ENCODE results near the gene HSF2. TPM values are rescaled to one million over a fixed set of nuclear protein-coding genes. Genes with fewer than 3 reads are reported as not detected.

The HSF2 gene
- total and polyA plus RNA-seq, 2 experiments from 2014 or later = 10.0 to 18.1 TPM

DNA sequence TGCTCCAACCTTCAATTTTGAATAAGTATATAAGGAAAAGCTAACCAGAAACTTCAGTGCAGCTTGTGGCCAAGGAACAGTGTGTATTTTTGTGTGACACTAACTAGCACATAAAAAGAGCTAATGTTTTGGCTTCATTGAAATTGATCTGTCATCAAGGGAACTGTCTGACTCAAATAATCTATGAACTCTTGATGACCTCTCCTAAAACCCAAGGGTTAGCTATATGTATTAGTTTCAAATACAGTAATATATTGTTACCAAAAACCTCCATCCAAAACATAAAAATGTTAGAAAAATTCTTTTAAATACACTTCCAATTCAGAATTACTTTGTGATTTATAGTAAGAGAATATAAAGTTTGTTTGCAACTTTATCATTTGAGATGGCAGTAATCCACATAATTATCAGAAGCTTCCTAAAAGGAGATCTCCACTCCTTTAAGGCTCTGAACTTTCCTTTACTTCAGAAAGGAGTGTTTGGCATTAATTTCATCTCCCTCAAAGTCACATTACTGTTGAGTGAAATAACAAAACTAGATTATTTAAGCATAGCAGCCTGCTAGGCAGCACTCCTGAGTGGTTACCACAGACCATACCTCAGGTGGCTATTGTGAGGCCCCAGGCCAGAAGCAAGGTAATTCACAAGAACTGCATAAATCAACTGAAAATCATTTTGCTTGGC lies 46.3 kb upstream of the HSF2 start (continued):
- TF ChIP-seq, protein P1, sequence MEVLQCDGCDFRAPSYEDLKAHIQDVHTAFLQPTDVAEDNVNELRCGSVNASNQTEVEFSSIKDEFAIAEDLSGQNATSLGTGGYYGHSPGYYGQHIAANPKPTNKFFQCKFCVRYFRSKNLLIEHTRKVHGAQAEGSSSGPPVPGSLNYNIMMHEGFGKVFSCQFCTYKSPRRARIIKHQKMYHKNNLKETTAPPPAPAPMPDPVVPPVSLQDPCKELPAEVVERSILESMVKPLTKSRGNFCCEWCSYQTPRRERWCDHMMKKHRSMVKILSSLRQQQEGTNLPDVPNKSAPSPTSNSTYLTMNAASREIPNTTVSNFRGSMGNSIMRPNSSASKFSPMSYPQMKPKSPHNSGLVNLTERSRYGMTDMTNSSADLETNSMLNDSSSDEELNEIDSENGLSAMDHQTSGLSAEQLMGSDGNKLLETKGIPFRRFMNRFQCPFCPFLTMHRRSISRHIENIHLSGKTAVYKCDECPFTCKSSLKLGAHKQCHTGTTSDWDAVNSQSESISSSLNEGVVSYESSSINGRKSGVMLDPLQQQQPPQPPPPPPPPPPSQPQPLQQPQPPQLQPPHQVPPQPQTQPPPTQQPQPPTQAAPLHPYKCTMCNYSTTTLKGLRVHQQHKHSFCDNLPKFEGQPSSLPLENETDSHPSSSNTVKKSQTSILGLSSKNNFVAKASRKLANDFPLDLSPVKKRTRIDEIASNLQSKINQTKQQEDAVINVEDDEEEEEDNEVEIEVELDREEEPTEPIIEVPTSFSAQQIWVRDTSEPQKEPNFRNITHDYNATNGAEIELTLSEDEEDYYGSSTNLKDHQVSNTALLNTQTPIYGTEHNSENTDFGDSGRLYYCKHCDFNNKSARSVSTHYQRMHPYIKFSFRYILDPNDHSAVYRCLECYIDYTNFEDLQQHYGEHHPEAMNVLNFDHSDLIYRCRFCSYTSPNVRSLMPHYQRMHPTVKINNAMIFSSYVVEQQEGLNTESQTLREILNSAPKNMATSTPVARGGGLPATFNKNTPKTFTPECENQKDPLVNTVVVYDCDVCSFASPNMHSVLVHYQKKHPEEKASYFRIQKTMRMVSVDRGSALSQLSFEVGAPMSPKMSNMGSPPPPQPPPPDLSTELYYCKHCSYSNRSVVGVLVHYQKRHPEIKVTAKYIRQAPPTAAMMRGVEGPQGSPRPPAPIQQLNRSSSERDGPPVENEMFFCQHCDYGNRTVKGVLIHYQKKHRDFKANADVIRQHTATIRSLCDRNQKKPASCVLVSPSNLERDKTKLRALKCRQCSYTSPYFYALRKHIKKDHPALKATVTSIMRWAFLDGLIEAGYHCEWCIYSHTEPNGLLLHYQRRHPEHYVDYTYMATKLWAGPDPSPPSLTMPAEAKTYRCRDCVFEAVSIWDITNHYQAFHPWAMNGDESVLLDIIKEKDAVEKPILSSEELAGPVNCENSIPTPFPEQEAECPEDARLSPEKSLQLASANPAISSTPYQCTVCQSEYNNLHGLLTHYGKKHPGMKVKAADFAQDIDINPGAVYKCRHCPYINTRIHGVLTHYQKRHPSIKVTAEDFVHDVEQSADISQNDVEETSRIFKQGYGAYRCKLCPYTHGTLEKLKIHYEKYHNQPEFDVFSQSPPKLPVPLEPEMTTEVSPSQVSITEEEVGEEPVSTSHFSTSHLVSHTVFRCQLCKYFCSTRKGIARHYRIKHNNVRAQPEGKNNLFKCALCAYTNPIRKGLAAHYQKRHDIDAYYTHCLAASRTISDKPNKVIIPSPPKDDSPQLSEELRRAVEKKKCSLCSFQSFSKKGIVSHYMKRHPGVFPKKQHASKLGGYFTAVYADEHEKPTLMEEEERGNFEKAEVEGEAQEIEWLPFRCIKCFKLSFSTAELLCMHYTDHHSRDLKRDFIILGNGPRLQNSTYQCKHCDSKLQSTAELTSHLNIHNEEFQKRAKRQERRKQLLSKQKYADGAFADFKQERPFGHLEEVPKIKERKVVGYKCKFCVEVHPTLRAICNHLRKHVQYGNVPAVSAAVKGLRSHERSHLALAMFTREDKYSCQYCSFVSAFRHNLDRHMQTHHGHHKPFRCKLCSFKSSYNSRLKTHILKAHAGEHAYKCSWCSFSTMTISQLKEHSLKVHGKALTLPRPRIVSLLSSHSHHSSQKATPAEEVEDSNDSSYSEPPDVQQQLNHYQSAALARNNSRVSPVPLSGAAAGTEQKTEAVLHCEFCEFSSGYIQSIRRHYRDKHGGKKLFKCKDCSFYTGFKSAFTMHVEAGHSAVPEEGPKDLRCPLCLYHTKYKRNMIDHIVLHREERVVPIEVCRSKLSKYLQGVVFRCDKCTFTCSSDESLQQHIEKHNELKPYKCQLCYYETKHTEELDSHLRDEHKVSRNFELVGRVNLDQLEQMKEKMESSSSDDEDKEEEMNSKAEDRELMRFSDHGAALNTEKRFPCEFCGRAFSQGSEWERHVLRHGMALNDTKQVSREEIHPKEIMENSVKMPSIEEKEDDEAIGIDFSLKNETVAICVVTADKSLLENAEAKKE (CRISPR knock-in tag; IDR thresholded peaks at IDR 0.05) = no peak
- no peak for TF ChIP-seq JUNB (IDR thresholded peaks at IDR 0.05; ENCODE audit: unreplicated experiment)

DNA sequence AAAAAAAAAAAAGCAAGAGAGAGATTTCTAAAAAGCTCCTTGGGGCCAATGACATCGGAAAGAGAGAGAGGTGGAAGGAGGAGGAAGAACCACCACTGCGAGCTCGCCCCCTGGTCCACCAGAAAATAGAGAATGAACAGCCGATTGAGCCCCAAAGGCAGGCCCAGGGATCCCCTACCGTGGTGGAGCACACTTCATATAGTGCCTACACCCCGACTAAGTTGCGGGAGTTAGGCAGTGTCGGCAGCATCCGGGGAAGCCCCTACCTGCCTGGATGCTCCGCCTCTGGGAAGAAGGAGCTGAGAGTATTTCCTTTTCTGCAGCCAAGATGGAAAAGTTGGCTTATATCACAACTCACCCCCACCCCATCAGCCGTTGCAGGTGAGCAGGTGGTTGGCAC lies 38.6 kb upstream of the HSF2 start:
- peak; percentile 53; the same call in 2 of the 3 replicates for ATAC-seq
- H3K9me3 Mint-ChIP-seq = no peaks in the 10 kb centered on the region

More for the DNA sequence above, 38.6 kb upstream of the HSF2 start:
- DNase-seq (ENCODE audit: low spot score) = no peak
- Mint-ChIP-seq H3K27ac (no peak overlapping the region), H3K36me3 (ENCODE audit: low read depth) (no peaks in the 10 kb centered on the region), H3K4me3 (no peak overlapping the region), H3K4me1 (no peaks in the 10 kb centered on the region; the same call in 2 of the 3 replicates), H3K27me3 (ENCODE audit: insufficient read depth, low read depth, poor library complexity) (peaks cover 4% of the 10 kb centered on the region)
- Histone ChIP-seq H3F3A (replicated peaks; ENCODE audit: low read depth) (no peaks in the 10 kb centered on the region), H3K27ac (ENCODE audit: low read depth) (no peak overlapping the region), H3K27me3 (ENCODE audit: insufficient read depth) (no peaks in the 10 kb centered on the region), H3K4me3 (no peak overlapping the region), H3K4me2 (no peak overlapping the region), H3K9me2 (ENCODE audit: insufficient read depth) (peaks cover 6% of the 10 kb centered on the region; the same call in 1 of the 2 replicates), H2AFZ (no peak overlapping the region), H3K36me3 (ENCODE audit: insufficient read depth) (no peaks in the 10 kb centered on the region), H4K20me1 (replicated peaks; ENCODE audit: insufficient read depth) (no peaks in the 10 kb centered on the region), H3K79me2 (replicated peaks; ENCODE audit: insufficient read depth) (no peaks in the 10 kb centered on the region), H3K4me1 (ENCODE audit: insufficient read depth) (no peaks in the 10 kb centered on the region)
- TF ChIP-seq, protein P1 (CRISPR knock-in tag; IDR thresholded peaks at IDR 0.05) = no peak
